OCI-LY7 (cell line): ENCODE results near the gene CDK18.

Source experiments
- EZH2phosphoT487 ChIP-seq: fragments of 200-600 bp; sonication (generic); IDR thresholded peaks from 2 replicates; pipeline ENCODE4 v1.6.1; 2018; ENCODE audit warnings: low read depth, borderline replicate concordance, mild to moderate bottlenecking, mixed run types, antibody characterized with exemption, low read length, moderate library complexity, mixed read lengths
- TF ChIP-seq, protein P1 (sequence below): fragments of 200-600 bp; sonication (generic); conservative IDR thresholded peaks from 2 replicates; pipeline ENCODE4 v1.5.1; 2014; ENCODE audit warnings: mild to moderate bottlenecking, antibody characterized with exemption, low read length, moderate library complexity, mixed read lengths

DNA sequence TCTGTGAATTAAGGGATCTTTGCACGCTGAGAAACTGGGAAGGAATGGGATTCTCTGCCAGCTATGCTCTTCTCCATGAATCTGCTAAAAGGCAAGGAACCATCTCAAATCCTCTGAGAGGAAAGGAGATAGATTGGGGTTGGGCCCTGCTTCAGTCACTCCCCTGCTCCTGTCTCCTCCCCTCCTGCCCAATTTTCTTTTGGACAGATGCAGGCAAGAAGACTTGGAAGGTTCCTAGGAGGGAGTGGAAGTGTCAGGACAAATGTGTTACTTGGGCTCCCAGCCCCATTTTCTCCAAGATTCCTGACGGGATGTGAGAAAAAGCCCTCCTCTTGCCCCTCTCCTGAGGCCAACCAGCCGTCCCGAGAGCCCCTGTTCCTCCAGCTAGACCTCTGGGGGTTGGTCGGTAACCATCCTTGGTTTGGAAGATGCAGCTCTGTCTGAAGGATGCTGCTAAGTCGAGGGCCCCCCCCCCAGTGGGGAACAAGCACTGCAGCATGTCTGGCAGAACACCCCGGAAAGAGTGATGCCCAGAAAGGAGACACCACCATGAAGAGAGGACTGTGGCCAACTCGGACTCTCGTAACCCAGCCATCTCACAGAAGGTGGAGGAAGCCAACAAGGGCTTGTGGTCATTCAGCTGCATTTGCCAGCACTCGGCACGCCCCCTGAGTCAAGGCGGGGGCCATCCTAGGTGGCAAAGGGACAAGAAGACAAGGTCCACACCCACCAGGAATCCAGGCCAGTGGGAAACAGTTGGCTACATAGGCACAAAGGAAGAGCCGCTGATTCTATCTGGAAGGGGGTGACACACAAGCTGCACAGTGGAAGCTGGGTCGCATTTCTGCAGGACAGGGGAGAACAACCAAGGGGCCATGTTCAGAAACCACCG is 43.7 kb downstream of the CDK18 start:
- TF ChIP-seq, protein P1, sequence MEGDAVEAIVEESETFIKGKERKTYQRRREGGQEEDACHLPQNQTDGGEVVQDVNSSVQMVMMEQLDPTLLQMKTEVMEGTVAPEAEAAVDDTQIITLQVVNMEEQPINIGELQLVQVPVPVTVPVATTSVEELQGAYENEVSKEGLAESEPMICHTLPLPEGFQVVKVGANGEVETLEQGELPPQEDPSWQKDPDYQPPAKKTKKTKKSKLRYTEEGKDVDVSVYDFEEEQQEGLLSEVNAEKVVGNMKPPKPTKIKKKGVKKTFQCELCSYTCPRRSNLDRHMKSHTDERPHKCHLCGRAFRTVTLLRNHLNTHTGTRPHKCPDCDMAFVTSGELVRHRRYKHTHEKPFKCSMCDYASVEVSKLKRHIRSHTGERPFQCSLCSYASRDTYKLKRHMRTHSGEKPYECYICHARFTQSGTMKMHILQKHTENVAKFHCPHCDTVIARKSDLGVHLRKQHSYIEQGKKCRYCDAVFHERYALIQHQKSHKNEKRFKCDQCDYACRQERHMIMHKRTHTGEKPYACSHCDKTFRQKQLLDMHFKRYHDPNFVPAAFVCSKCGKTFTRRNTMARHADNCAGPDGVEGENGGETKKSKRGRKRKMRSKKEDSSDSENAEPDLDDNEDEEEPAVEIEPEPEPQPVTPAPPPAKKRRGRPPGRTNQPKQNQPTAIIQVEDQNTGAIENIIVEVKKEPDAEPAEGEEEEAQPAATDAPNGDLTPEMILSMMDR = 0 out of 2 replicates have a peak, but pooled peaks have one; percentile 19
- TF ChIP-seq EZH2phosphoT487 = no peak
